Stimulated activated CD8-positive, alpha-beta memory T cell treated with anti-CD3 and anti-CD28 coated beads, Interleukin-7, amount 100 ng/mL, for 1 hour (primary cell): Measurements from ENCODE around the gene NPR1.
"Not testable (repeated sequence)": the region's sequence is repeated elsewhere in the genome, so short reads cannot be mapped to it uniquely, and the experiment has no call there.

Experiments used
- DNase-seq, 2 donors: peaks; one replicate each; pipeline ENCODE4 v3.0.0-alpha.2; 2020; ENCODE audit warnings: low read depth in 2 of 2

Gene NPR1

DNA sequence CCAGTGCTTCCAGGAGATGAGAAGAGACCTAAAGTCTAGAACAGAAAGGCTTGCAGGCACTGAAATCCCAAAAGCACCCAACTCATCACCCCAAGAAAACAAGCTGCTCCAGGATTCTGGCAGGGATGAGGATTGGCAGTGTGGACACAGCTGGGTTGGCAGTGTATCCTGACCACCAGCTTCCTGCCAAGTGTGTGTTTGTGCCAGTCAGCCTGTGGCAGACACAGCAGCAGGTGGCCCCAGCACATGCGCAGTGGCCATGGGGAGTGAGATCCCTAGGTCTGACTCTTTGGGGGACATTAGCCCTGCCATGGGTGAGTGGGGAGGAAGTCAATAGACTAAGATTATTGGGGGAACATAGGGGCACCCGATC lies 28.6 kb upstream of the NPR1 start:
- no peak for DNase-seq

GRCh38 chr1:153651771-153652170 lies 26.7 kb upstream of the NPR1 start:
- DNase-seq, result no peak

GRCh38 chr1:153652805-153653500 lies 25.5 kb upstream of the NPR1 start:
- DNase-seq, result no peak

DNA sequence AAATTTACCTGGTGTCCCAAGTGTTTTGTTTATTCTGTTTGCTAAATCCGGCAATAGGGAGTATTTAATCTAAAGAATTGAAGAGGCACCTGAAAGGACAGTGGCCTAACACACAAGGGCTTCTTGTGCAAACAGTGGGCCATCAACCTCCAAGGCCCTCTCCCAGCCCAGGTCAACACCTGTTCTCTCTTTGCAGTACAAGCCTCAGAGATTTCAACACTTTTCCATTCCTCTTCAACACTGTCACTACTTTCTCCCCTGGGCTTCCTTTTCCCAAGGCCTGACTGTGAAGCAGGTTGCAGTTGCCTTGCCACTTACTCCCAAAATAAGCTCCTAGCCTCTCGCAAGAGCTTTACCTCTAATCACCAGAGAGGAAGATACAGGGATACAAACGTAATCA lies 23.2 kb upstream of the NPR1 start:
- DNase-seq, result no peak

DNA sequence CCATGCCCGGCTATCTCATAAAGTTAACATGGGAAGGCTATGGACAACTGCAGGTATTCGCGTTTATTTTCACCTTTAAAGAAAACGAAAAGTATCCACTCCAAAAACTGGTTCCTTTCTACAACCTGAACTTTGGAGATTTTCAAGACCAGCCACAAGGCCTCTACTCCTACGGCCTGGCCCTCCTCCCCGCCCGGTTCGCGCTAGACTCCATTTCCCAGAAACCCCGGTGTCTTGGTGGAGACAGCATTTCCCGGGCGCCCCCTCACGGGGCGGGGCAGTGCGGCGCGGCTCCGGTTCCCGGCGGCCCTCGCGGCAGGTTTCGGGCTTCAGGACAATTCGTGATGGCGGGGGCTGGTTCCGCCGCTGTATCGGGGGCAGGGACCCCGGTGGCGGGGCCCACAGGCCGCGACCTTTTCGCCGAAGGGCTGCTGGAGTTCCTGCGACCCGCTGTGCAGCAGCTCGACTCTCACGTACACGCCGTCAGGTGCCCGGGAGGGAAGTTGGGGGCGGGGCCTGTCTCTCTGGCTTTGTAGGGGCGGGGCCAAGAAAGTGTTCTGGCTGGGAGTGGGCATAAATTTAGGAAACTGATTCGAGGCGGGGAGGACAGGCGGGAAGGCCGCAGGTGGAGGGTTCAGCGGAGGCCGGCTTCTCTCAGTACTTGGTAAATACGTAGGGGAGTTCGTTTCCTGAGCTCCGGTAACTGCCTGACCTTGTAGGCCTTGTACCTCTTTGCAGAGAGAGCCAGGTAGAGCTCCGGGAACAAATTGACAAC lies 19.9 kb upstream of the NPR1 start, which contains the start of gene SNAPIN:
SNAPIN (plus strand) TSS at position 304 of the 775 bp plus-strand sequence; CDS start at position 345, 41 bp downstream.
- DNase-seq, result peak; percentile 71 to 82

GRCh38 chr1:153659175-153659534 lies 19.3 kb upstream of the NPR1 start:
- DNase-seq, result no peak

GRCh38 chr1:153659656-153660055 lies 18.8 kb upstream of the NPR1 start:
- no peak for DNase-seq

DNA sequence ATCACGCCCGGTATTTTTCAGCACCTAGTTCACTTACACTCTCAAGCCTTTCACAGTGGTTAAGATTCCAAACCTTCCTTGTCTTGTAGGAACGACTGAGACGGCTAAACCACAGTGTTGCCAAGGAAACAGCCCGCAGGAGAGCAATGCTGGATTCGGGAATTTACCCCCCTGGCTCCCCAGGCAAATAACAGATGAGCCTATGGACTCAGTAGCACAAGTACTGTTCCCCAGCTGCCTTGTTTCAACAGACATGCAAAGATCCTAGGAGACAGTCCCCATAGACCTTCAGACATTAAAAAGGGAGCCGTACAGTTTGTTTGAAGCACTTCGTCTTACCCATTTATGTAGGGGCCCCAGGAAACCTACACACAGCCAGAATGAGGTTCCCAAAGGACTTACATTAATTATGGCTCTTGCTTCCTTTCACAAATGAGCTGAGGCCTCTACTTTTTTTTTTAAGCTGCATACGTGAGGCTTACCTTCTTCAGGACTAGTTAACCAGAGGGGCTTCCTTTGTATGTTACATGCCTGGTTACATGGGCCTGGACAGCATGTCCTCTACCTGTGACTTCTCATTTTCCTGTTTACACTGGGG lies 17.3 kb upstream of the NPR1 start:
- no peak for DNase-seq

DNA sequence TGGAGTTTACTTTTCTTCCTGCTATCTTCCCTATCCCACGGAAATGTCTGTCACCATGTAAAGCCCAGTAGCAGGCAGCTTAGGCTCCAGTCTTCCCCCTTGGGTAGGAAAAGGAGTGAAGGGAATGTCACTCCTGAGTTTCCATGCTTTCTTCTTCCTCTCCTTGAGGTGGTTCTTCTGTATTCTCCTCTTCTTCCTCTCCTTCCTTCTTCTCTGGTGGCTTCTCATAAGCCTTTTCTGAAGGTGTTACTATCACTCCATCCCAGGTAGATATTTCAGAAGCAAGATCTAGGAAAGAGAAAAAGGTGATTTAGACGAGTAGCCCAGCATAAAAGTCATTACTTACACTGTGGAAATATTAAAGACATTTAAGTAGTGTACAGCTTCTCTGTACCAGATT lies 16.2 kb upstream of the NPR1 start:
- DNase-seq, result no peak

- no peak for DNase-seq
Measured at GRCh38 chr1:153663211-153663610, 15.3 kb upstream of the NPR1 start.

- DNase-seq, result no peak
Measured at GRCh38 chr1:153667439-153667838, 11.0 kb upstream of the NPR1 start.

GRCh38 chr1:153668672-153669071 lies 9.8 kb upstream of the NPR1 start:
- DNase-seq, result not testable (repeated sequence)

DNA sequence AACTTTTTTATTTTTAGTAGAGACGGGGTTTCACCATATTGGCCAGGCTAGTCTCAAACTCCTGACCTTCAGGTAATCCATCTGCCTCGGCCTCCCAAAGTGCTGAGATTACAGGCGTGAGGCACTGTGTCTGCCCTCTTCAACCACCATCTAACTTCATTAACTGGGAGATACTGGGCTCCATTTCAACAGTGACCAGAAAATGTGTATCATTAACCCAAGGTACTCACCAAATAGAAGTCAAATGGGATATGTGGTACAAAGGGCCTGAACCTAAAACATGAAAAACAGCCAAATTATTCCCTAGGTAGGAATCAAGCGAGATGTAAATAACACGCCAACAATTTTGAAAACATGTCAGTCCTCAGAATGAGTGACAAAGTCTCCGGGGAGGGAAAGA lies 8.9 kb upstream of the NPR1 start:
- DNase-seq, result no peak

- DNase-seq, result no peak
Measured at GRCh38 chr1:153670257-153670858, 8.1 kb upstream of the NPR1 start.

DNA sequence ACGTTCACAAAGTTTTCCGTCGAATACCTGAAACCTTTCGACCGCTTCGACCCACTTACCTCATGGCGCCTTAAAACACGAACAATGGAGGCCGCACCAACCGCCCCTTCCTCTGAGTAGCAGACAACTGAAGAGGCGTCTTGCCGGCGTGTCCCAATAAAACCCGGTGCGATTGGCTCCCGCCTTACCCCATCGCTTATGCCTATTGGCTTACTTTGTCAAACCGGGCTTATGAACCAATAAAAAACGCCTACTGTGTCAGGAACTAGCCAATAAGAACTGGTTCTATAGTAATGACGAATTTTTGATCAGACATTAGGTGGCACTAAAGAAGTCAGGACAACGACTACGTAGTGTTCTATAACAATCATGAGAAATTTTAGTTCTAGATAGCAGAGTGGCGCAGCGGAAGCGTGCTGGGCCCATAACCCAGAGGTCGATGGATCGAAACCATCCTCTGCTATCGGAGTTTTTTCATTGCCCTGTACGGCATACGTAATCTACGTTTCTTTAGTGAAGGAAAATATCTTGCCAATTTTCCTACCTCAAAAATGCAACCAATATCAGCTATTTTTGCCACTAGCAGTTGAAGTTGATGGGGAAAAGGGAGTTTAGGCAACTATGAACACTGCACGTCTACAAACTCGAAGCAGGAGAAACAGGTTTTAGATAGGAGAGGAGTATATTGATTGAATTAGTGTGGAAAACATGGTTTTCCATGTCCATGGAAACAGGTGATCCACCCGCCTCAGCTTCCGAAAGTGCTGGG lies 7.4 kb upstream of the NPR1 start, which contains the start of gene ILF2:
ILF2 (minus strand) TSS at position 135 of the 769 bp plus-strand sequence; CDS start at position 64, 71 bp downstream.
- peak; percentile 89 to 94 for DNase-seq

DNA sequence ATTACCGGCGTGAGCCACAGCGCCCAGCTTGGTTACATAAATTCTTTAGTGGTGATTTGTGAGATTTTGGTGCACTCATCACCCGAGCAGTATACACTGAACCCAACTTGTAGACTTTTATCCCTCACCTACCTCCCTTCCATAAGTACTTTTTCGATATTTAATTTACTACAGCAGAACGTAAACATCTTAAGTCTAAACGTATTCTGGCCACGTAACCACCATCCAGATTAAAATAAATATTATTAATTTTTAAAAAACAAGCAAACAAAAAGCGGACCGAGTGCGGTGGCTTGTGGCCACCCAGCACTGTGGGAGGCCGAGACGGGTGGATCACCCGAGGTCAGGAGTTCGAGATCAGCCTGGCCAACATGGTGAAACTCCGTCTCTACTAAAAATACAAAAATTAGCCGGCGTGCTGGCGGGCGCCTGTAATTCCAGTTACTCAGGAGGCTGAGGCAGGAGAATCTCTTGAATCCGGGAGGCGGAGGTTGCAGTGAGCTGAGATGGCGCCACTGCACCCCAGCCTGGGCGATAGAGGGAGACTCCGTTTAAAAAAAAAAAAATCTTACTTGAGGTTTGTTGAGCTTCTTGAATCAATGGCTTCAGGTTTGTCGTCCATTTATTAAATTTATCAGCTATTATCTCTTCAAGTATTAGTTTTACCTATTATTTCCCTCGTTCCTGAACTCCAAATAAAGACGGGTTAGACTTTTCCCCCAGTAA lies 6.7 kb upstream of the NPR1 start:
- DNase-seq, result not testable (repeated sequence)

GRCh38 chr1:153673511-153673910 lies 5.0 kb upstream of the NPR1 start:
- no peak for DNase-seq

GRCh38 chr1:153677718-153678518 lies 570 bp upstream of the NPR1 start:
- no peak for DNase-seq

GRCh38 chr1:153679337-153680119 lies 1.0 kb downstream of the NPR1 start:
- no peak for DNase-seq

DNA sequence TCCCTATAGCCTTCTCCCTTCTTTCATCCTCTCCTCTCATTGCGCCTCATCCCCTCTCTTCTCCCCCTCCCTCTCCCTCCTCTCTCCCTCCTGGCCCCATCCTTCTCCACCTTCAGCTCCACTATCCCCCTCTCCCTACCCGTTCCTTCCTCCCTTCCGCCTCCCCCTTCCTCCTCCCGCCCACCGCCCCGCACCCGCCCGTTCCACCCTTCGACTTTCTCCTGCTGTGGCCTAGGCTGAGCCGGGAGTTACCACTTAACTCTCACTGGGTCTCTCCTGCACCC lies 1.6 kb downstream of the NPR1 start:
- DNase-seq, result no peak
